ENCODE measurements around the gene CPEB1.

CPEB1 gene

DNA sequence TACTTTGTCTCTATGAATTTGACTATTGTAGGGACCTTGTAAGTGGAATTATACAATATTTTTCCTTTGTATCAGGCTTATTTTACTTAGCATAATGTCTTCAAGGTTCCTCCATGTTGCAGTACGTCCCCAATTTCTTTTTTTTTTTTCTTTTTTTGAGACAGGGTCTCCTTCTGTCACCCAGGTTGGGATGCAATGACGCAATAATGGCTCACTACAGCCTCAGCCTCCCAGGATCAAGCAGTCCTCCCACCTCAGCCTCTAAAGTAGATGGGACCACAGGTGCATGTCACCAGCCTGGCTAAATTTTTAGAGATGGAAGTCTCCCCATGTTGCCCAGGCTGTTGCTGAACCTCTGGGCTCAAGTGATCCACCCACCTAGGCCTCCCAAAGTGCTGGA lies 66.5 kb downstream of the CPEB1 start:
- FAIRE-seq: no peak

DNA sequence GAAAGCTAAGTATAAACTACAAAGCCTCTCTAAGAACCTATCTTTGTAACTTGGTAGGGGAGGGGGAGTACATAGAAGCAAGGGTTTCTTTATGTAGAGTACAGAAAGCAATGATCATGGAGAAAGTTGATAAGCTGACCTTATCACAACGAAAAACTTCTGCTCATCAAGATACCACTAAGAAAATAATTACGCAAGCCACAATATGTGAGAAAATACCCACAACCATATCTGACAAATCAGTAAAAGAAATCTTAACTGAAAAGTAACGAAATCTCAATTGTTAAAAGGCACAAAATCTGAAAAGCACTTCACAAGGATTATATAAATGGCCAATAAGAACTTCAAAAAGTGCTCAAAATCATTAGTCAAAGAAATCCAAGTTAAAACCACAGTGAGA lies 71.8 kb downstream of the CPEB1 start:
- FAIRE-seq: no peak

DNA sequence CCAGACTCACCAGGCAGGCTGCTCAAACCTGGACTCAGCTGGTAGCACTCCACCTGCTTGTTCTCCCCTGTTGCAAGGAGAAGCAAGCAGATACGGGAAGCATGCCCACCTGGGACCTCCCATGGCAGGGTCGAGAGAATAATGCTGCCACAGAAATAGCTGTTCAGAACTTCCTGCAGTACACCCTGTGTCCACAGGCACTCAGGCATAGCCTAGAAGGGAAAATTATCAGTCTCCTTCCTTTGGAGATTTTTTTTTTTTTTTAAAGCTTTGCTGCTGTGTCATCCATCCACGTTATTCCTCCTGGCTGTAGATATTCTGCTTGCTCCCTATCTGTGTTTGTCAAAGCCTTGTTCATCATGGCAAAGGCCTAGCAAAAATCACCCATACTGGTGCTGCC lies 74.2 kb downstream of the CPEB1 start:
- FAIRE-seq: no peak

DNA sequence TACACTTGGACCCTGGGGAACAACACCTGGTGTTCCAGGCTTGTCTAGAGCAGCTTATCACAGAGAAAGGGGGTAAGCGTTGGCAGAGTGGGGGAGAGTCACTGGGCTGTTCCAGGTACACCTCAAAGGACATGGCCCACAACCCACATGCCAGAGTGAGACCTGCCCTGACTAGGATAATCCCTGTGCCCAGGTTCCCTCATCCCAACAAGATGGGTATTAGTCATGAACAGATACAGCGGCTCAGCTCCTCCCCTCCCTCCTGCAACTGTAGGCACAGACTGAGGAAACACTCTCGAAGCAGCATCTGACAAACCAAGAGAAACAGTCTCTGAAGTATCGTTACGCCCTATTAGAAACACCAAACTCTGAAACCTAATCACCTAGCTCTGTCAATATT lies 74.9 kb downstream of the CPEB1 start:
- FAIRE-seq: no peak

DNA sequence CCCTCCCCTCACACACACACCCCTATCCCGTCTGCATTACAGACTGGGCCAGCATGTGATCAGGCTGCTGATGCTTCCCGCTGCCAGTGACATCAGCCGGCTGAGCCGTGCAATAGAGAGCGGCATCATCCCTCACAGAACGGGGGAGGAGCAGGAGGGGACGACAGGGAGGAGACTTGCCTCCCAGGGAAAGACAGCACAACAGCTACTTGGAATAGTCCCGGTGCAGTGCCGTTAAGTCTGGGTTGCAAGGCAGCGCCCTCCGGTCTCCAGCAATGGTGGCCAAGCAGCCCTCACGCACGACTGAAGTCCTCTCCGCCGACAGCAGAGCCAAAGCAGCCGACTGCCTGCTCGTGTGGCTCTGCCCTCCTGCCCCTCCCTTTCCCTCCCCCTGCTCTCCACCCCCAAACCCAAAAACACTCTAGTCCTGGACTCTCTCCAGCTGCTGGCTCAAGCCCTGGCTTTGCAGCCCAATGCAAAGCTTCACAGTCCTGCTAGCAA lies 75.4 kb downstream of the CPEB1 start:
- no peak for FAIRE-seq

DNA sequence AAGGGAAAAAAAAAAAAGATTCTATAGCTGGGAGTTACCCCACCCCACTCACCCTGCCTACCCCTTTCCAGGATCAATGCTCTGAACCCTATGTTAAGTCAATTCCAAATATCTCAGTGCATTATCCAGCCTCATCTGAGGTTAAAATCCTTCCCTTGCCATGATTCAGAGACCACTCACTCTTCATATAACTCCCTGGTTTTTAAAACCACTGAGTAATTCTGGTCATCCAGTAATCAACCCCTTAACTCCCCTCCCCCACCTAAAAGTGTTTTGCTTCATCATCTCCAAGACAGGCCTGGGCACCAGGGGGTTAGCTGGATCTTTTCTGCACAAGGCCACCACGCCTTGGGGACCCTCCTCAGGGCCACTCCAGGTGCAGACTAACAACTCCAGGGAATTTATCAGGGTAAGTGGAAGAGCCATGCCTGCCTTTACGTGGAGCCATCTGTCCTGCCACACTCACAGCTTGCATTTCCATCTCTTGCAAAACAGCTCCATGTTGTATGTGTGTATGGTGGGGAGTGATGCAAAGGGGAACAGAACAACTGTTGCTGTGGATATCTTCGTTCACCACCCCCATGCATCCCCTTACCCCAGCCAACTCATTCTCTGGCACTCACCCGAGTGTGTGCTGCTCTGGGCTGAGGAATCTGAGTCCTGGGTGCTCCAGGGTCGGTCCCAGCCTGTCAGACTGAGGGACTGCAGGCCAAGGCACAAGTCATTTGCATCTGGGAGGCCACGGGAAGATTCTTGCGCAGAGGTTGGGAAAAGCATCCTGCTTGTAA lies 76.2 kb downstream of the CPEB1 start:
- no peak for FAIRE-seq

DNA sequence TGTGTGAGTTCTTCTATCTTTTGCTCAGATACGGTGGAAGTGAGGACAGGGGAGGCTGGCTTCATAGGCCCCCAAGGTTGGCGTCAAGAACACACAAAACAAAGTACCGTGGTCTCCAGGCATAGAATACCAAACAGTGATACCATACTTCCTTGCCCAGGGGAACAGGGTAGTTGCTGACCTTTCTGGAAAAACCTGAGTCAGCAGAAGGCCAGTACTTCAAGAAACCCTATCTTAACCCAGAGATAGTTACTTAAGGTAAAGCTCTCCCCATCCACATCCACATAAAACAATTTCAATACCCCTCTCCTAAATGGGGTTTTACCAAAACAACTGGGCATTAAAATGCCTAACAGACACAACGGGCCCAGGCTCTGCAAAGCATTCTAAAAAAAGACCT lies 77.3 kb downstream of the CPEB1 start:
- no peak for FAIRE-seq

DNA sequence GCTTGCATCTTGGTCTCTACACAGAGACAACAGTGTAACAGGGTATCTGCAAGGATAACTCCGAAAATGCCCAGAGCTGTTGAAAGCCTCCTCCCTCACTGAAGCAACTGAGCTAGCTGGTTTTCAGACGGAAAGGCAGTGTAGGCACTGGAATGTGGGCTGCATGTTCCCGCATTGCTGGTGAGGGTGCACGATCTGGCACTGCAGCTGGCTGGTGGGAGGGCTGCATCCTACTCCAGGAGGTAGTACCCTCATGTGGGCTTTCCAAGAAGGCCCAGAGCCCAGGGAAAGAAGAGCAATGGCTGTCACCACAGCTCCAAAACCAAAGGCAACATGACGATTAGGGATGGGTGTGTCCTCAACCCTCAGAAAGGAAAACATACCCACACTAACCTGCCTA lies 78.2 kb downstream of the CPEB1 start:
- FAIRE-seq: no peak

DNA sequence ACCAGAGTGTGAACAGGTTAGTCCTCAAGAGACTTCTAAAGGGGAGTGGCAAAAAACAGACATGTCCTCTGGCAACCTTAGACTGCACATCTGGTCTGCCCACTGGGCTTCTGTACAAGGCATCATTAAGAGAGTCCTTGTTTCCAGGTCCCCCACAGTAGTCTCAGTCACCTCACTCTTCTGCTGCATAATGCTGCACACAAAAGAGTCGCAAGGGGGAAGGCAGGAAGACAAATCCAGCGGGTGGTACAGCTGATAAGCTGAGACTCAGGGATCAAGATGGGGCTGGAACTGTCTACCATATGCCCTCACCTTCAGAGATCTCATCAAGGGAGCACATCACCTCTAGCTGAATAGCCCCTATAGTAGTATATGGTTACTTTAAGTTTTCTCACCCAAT lies 79.5 kb downstream of the CPEB1 start:
- no peak for FAIRE-seq

DNA sequence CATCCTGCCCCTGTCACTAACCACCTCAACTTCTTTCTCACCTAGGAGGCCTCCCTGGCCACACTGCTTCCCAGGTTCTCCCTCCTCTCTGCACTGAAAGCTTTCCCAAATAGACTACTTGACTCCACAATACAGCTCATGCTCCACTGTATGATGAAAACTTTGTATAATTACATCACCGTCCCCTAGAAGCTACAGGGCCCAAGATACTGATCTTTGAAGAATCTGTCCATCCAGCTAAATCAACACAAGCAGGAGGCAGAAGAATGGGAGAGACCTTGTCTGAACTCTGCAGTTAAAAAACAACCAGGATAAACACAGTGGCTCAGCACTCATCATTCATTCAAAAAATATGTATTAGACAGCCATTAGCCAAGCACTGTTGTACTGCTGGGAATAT lies 80.5 kb downstream of the CPEB1 start:
- no peak for FAIRE-seq

DNA sequence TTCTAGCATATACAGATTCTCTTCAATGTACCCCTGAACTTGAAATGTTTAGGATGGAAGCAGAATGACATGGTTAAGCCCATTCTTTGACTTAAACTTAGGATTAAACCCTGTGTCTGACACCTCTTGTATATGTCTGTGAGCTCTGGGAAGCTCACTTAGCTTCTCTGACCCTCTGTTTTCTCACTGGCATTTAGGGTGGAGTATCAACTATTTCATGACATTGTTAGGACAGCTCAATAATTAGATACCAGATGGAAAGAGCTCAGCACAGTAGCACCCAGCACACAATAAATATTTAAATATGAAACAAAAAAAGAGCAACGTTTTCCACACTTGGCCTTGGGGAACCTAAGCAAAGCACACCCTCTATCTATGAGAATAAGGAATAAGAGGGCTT lies 88.7 kb downstream of the CPEB1 start:
- no peak for FAIRE-seq

DNA sequence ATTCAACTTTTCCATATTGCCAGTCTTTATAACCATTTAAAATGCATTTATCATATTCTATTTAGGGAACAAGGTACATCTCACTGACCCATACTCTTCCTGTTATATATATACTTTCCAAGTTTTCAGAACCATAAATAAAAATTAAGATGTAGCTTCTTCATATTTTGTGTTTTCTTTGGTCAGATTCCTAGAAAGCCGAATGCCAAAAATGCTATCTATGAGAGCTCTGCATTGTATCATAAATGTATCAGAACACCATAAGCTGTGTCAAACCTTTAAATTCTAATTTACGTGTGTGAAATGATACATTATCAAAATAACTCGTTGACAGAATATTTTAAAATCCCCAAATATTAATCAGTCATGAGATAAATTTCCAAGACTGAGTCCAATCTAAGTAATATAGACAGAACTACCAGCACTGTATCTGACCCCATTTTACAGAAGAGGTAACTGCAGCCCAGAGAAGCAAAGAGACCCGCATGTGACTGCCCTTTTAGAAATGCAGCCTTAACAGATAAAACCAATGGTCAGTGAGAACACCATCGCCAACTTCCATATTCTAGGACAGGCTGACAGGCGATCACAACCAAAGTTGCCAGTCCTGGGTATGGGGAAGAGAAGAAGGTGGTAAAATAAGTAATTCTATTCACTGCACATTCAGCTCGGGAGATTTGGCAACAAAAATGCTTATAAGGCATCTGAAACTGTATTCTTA lies 90.7 kb downstream of the CPEB1 start:
- no peak for FAIRE-seq

DNA sequence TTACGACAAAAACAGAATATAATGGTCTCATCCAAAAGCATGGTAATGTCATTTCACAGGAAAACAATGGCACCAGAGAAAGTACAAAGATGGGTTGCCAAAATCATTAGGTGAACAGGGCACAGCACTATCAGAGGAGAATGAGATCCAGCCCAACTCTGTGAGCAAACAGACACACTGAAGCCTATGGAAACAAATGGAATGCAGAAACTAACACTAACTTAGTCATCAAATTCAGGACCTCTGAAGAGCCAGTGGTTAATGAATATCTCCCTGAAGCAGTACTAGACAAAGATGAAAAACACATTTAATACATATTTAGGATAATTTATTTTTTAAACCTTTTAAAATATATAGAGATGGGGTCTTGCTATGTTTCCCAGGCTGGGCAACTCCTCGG lies 92.3 kb downstream of the CPEB1 start:
- FAIRE-seq: no peak

DNA sequence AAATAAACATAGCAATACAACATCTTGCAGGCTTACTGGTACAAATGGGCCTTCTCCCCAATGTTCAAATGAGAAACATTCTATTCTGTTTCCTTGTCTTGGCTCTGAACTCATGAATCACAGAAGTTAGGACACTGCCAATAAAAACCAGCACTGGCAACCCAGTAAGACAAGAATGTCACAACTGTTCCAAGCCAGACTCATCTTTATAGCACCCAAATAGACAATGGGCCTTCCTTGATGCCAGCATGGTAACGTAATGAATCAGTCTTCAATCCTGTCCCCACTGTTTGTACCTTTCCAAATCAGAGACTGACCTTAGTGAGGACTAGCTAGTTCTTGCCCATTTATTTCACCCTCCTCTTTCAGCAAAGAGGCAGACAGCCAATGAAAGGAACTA lies 92.8 kb downstream of the CPEB1 start:
- FAIRE-seq: no peak

DNA sequence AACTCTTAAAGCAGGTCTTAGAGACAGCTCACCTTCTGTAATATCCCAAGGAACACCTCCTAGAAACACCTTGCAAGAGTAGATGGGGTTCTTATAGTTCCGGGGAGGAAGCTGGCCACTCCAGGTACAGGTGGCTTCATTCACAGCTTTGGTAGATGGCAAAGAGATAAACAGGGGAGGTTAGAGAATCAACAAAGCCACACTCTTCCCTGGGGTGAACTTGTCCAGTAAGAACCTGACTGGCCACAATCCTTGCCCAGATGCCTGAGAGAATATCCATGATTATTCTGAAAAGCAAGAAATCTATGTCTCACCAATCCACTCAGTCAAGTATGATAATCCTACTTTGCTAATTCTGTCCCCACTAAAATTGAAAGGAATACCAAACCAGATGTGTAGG lies 93.3 kb downstream of the CPEB1 start:
- no peak for FAIRE-seq

DNA sequence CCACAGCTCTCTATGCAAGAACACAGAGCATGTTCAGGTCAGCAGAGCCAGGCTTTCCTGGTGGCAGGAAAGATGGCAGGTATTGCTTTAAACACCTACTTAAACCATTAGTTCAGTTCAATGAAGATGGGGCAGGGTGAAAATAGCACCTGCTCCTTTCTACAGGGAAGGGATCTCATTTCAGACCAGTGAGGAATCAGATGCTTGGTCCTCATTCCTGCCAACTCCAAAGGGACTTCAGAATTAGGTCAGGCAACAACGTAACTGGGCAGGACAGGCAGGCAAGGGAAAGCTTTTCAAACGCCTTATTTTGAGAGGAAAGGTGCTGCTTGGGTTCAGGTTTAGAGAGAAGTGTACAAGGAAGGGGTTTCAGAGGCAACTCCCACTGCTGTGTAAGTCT lies 94.3 kb downstream of the CPEB1 start:
- FAIRE-seq: no peak

DNA sequence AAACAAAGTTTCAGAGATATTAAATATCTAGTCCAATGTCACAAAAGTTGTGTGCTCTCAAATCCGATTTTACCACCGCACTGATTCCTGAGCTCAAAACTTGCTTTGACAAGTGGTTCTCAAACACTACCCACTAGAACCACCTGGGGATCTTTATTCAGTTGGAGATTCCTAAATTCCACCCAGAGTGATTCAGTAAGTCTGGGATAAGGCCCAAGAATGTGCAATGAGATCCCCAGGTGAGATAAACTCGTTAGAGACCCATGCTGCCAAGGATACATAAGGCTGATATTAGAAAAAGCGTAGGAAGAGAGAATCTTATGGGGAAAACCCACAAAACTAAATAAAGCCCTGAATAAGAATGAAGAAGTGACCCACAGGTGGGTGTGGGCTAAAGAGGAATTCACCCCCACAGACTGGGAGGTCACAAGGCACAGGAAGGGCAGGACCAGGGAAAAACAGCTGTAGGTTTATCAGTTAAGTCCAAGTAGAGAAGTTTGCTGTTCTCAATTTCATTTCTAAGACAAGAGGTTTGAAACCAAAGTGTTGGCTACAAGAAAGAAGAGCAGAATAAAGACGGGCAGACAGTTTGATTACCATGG lies 95.4 kb downstream of the CPEB1 start:
- FAIRE-seq: no peak

DNA sequence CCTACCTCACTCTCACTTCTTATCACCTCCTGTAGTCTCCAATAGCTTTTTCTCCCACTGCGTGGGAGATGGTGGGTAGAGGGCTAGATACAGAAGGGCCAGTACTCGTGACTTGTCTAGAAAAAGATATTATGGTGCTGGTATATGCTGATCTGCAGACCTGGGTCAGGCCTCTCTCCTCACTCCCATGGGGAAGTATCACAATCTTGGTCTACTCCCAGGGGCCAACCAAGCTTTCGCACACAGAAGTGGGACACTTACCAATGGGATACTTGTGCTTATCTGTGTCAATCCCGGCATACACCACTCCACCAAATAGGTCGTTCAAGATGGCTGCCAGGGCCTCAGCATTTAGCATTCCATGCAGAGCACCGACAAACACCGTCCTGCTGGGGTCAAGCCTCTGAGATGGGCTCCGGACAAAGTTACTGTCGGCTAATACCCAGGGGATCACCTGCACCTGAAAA lies 97.9 kb downstream of the CPEB1 start:
- no peak for FAIRE-seq

DNA sequence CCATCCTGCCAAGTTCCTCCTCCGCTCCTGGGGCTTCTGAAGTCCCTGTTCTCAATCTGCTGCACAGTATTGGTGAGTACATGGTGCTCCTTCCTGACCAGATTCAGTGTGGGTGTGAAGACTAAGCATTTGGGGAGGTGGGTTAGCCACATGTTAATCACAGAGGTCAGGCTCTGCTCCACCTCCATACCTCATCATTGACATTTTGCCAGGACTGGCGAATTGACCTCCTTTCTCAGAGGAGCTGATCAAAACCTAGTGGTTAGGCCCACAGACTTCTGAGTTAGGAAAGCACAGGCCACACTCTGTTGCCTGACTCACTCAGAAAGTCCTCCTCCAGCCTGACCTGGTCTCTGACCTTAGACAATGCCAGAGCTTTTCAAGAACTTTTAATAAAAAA lies 98.5 kb downstream of the CPEB1 start:
- no peak for FAIRE-seq

DNA sequence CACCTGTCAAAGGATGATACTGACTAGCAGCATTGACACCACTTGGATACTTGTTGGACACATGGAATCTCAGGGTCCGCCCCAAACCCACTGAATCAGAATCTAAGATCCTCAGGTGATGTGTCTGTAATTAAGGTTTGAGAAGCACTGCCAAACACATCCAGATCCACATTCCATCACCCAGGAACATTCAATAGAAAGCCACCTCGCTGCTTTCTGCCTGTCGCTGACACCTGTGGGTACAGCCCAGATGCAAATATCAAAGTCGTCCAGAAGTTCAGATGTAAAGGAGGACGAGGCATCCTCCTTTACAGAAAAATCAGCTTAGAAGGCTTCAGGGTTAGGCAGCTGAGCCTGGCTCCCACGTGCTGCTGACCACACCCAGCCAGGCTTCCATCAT lies 101.7 kb downstream of the CPEB1 start:
- FAIRE-seq: no peak

DNA sequence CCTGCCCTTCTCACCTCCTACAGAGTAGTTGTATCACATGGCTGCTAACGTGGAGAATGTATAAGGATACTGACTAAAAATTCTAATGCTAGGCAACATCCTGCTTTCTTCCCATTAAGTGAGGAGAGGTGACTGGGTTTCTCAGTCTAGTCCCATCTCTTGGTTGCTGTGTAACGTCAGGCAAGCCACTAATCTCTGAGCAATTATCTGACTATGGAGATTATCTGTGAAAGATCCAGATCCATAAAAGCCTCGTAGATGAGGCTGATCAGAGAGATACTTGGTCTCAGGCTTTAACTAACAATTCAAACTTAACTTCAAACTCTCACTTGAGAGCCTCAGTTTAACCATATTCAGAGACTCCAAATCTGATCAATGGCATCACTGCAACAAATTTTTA lies 102.2 kb downstream of the CPEB1 start:
- FAIRE-seq: no peak

DNA sequence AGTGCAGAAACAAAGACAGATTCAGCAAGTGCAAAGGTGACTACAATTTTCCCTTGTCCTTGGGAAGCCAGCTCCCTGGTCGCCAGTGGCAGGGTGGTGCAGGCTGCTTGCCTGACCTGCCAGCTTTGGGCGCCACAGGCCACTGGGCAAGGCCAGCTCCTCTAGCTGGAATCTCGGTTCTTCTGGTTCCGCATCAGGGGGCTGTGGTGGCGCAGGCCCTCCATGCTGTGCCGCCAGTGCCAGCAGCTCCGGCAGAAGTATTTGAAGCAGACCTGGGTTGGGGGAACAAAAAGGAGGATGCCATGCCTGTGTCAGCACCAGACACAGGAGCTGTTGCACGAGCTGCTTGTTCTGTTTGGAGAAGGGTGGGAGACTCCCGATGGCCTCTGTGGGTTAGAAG lies 102.7 kb downstream of the CPEB1 start:
- FAIRE-seq: no peak

DNA sequence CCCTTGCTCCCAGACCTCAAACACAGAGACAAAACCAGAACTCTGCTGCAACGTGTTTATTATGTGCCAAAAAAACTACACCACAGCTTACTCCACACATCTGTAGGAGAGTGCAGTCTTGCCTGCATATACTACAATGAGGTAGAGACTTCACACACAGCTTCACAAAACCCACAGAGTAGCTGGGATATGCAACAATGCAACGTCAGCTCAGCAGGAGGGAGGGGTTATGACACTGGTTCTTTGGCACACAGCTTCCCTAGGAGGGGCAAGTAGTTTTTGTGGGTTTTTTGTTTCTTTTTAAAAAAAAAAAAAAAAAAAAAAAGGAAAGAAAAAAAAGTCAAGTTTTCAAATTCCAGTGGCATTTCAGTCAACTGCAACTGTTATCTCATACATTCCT lies 104.0 kb downstream of the CPEB1 start:
- no peak for FAIRE-seq

DNA sequence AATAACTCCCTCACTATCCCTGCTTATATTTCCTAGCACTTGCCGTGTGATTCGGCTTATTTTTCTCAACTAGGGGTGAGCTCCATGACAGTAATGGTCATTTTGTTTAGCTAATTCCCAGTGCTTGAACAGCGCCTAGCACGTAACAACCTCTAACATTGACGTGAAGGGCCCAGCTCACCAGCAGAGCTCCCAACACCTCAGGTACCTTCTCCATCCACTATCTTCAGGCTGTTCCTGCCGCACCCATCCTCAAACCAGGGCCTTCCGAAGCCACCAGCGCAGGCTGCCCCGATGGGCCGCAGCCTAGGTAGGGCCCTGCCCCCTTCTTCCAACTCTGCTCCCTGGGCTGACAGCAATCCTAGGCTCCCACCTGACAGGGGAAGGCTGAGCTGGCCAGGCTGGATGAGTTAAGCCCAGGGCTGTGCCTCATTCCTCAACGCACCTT lies 106.2 kb downstream of the CPEB1 start:
- FAIRE-seq: no peak
